GM04503 (cell line): Measurements from ENCODE around the gene ADAM12.

Experiments
- DNase-seq: peaks from one replicate; pipeline ENCODE4 v3.0.0-alpha.2; 2012; ENCODE audit warnings: low read depth

ADAM12 gene

DNA sequence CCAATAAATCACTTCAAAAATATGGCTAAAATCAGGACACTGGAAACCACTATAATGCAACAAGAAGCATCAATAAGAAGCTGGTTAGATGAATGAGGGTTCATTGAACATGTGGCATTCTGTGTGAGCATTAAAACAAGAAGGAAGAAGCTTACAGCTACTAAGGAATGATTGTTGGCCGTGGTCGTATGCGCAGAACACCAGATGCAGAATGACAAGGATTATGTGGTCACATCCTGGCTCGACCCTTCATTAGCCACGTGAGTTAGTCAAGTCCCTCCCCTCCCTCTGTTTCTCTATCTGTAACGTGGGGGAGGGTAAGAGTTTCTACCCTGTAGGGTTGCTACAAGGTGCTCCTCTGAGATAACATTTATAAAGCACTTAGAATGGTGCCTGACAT lies 174.3 kb downstream of the ADAM12 start:
- no peak for DNase-seq

DNA sequence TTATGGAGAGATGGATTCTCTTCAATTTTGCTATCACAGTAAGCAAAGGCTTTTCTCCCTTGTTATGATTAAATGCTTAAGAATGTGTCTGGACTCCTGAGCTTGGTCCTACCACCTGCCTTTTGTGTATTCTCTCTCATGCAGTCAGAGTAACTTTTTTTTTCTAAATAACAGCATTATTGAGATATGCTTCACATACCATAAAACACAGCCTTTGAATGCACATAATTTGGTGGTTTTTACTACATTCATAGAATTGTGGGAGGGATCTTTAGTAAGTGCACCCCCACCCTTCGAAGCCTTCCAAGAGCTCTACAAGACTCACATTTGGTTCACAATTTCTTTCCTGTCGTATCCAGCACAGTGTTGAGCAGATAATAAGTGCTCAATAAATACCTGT lies 175.5 kb downstream of the ADAM12 start:
- DNase-seq, result no peak

DNA sequence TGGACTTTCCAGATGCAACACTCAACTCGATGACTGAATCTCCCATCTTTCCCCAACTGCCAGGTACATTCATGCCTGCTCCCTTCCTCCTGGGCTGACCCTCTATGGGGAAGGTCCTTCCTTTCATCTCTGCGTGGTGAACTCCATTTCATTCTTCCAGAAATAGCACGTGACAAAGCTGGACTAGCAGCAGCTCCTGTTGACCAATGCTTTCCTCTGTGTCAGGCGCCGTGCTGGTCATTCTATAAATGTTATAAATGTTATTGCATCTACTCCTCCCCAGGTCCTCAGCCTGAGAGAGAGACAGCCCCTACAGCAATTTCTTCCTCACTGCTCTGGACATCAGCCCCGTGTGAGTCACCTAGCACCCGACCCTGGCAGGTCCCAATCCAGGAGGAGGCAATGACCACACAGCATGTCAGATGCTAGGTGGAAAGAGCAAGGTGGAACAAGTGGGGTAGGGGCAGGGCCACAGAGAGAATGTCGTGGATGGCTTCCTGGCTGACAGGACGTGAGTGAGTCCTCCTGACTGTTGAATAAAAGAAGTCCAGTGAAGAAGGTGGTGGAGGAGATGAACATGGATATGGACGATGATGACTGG lies 178.1 kb downstream of the ADAM12 start:
- no peak for DNase-seq

DNA sequence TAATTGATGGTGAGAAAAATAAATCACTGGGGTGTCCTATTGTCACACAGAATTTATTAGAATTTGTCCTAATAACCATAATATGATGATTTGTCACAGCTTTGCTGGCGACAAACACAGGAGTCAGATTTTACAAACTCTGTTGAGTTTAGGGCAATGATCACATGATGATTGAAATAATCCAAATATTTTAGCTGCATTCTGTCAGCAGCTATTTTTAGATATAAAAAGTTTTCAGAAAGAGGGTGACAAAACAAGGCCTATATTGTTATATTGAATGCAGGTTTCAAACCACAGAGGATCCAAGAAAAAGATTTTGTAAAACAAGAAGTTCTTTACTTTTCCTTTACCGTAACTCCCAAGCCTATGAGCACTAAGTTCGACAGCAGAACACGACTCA lies 178.8 kb downstream of the ADAM12 start:
- DNase-seq, result no peak

DNA sequence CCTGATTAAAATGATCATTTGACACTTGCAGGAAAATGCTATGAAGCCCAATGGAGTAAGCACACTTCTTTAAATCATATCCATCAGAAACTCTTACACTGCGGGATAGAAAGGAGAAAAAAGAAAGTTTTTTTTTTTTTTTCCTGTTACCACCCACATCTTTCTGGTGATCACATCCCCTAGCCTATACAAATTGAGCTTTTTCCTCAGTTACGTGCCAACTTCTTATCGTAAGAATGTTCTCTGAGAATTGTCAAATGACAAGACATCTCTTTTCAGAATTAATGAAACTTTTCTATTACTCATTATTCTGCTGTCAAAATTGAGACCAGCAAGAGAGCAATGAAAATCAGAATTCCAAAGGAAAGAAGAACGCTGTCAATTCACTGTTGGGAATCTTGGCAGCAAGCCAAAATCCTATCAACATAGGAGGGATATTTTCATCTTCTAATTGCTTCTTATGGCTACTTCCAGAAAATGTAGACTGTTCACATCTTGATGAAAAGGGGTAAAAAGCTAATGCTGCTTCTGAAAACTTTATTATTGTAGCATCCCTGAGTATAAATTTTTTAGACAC lies 179.5 kb downstream of the ADAM12 start:
- DNase-seq, result no peak

DNA sequence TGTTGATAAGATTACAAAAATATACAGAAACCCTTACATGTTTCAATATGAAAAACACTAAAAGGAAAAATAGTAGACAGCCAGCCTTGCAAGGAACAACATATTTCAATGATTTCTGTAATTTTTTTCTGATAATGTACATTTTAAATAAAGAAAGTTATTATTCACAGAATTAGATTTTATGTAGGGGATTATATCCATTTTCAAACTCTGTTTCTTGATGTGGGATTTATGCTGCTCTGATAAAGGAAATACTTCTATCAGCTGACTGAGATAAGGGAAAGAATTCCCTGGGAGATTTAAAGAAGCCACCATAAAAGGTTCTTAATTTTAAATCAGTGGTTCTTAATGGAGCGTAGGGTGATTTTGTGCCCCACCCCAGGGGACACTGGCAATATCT lies 180.4 kb downstream of the ADAM12 start:
- DNase-seq, result no peak

DNA sequence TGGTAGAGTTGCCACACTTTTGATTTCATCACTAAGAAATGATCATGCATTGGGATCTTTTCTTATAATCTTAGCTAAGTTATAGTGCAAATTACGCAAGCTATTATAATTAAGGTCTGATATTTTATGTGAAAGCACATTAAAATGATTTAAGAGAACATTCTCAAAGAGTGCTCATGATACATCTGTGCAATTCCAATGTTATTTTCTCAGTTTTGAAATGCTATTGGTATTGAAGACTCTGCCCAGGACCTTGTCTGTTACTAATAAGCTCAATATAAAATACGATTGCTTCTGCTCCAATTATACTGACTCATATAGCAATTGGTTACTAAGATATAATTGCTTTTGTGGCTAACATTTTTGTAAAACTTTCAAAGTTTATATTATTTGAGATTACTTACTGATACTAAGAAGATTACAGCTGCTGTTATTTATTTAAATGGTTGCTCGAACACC lies 180.9 kb downstream of the ADAM12 start:
- DNase-seq, result peak; percentile 92

DNA sequence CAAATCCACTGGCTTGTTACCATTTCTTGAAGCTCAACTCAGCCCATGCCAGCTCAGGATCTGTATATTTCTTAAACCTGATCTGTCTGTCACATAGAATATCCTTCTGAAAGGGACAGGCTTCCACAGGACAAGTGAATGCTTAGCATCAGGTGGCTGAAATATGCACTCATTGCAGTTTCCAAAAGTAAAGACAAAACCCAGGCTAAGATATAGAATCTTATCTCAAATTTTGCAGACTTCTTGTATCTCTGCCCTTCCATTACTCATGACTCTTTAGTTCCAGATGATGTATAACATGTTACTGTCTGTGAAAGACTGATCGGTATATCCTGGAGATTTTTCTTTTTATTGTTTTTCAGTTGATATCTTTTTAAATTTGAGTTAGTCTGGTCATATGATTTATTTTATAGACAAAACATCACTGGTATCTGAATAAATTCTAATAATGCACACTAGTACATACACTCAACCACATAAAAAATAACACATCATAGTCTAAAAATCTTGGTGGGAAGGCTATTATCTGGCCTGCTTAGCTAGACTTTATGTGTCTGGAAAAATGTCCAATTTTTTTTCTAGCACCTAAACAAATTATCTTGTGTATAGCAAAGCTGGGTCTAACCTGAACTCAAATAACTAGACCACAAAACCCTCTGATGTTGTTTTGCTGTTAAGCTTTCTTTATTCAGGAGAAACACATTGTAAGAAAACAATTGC lies 182.6 kb downstream of the ADAM12 start:
- DNase-seq, result no peak

DNA sequence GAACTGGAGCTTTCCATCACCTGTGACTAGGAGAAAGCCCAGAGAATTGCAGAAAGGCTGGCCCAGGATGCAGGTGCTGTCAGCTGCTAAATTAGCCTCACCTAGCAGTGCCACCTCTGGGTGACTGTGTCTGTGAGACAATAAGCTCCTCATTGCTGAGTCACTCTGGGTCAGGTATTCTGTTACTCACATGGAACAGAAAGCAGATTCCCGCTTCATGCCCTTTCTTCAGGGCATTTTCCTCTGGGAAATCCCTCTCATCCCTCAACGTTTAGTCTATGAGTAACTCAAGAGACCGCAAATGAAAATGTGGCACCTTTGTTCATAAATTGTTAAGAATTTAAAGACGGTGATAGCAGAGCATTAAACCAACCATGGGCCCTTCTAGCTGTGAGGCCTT lies 184.0 kb downstream of the ADAM12 start:
- no peak for DNase-seq

DNA sequence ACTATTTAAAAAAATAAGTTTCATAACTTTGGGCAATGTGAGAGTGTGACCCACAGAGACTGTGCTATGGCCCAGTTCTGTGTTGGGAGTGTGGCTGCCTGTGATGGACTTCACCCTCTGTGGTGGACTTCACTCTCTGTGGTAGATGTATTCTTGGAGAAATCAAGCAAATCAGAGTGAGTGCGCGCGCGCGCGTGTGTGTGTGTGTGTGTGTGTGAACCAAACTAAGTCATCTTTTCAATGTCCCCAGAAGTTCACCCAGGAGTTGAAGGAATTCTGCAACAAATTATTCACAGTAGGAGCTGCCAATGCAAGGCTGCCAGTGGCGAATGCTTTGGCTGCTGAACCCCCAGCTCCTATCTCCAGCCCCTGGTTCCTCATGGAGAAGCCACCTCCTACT lies 184.5 kb downstream of the ADAM12 start:
- no peak for DNase-seq

DNA sequence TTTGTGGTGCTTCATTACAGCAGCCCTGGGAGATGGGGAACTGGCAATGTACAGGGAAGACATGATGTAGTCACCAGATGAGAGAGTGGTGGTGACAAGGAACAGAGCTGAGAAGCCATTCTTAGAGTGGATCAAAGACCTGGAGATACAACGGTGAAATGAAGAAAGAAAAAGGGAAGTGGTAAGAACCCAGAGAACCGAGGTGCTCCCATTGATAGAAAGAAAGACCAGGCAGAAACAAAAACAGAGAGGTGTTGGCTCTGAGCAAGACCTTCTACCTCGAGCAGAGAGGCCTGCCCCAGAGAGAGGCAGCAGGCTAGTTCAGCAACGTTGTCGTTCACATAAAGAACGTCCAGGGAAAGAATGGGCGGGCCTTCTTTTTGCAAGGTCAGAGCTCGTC lies 186.7 kb downstream of the ADAM12 start:
- no peak for DNase-seq

DNA sequence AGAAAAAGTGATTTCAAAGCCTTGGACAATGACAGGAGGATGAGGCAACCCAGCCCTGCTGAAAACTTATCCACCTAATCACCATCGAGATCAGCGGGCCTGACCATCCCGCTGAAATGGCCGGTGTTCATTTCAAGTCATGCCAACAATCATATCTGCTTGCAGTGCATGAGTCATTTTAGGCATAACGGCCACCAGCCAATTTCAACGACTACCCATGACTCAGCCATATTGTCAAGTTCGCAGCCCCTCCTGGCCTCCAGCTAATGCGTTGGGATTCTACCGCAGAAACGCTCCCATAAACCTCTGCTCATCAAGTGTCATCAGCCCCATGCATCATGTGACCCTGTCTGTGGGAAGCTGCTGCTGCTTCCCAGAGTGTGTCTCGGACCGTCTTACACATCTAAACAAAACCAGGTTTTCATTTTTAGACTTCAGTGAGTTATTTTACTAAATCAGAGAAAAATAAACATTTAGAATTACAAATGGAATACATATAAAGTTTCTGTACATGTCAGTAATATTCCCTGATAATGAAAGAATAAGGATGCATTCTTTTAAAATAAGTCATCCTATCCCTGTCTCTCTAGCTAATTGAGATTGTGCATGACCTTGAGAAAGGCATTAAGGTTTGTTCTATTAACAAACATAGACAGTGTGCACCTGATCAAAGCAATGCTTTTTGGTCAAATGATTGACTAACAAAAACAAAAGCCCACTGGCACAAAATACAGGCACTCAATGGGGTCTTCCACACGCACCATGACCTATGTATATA lies 188.9 kb downstream of the ADAM12 start:
- peak; percentile 88 for DNase-seq

DNA sequence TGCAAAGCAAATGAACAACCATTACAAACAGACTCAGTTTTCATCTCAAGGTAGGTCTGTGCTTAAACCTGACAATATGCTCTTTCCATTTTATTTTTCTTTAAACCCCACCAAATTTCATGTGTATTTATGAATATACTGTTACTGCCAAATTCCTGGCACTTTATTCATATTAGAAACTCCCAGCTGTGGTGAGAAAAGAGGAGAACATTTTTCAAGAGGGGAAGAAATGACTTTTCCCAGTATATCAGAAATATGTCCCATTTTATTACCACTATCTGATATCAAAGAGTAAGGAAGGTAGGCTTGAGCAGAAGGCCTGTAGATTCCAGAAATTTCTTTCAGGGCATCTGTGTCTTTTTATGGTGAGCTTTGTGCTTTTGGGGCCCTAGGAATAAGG lies 189.6 kb downstream of the ADAM12 start:
- DNase-seq, result no peak

DNA sequence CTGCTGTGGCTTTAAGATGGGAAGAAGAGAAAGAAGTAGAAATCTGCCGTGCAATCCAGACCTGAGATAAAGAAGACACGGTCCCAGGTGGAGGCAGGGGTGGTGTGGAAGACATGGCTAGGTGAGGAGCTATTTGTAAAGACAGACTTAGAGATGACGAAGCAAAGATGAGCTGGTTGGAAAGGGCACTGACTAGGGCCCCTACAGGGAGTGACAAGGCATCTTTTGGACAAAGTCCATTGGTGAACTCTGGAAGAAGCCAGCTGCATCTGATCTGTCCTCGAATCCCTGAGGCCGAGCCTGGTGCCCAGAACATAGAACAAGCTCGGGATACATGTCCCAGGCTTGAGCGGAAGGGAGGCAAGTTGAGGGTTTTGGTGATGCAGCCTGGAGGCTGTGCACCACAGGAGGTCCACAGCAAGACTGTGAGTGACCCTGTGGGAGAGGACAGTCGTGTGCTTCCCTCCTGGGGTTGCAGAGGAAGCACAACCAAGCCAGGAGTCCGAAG lies 191.2 kb downstream of the ADAM12 start:
- no peak for DNase-seq

DNA sequence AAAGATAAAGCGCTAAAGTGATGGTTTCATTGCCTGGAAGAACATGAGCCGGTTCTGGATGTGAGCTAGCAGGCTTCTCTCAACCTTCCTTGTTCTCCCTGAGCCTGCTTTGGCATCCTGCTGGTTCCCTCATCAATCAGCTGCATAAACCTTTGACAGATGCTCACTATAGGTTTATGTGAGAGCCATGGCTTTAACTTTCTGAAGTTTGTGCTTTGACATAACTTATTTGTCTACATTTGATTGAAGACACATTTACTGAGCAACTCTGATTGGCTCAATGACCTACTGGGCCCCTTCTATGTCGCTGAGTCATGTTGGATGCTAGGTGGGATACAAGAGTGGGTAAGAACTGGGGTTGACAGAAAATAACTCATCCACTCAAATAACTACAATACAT lies 192.0 kb downstream of the ADAM12 start:
- DNase-seq, result no peak

DNA sequence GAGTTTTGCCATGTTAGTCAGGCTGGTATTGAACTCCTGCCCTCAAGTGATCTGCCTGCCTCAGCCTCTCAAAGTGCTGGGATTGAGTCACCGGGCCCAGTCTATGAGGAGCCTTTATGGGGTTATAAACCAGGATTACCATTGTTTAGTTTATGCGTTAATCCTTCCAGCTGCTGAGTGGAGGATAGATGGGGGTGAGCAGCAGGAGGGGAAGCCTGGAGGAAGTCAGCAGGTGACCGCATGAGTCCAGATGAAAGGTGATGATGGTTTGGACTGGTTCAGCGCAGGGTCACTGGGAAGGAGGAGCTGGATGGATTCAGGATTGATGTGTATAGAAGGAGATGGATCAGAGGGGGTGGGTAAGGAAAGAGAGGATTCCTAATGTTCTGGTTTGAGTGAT lies 197.1 kb downstream of the ADAM12 start:
- DNase-seq, result no peak

DNA sequence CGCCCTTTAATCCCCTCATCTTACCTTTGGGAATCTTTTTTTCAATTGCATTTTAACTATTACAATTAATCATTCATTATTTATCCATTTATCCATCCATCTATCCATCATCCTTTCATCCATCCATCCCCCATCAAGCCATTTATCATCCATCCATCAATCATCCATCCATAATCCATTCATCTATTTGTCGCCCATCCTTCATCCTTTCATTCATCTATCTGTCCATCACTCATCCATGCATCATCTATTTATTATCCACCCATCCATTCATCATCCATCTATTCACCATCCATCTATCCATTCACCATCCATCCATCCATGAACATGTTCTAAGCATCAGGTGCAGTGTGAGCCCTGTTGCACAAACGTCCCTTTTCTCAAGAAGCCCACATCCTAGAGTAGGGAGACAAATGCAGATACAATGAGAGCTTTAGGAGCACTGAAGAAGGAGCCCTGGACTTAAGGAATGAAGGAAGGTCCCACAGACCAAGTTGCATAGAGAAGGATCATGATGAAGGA lies 199.5 kb downstream of the ADAM12 start:
- DNase-seq, result no peak

DNA sequence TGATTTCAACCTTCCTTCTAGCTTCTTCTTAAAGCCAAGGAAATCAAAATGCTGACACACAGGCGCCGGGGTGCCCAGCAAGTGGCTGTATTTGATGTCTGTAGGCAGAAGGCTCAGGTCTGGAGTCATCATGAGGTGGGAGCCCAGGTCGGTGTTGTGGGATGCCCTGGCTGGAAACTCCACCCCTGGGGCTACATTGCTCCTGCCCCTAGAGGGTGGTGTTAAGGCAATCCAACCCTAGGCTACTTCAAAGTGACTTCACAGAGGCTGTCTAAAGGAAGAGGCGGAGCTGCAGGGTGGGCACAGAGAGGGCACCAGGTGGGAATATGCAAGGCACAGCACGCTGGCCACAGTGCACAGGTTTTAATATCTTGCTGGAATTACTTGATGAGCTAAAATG lies 200.9 kb downstream of the ADAM12 start:
- no peak for DNase-seq

DNA sequence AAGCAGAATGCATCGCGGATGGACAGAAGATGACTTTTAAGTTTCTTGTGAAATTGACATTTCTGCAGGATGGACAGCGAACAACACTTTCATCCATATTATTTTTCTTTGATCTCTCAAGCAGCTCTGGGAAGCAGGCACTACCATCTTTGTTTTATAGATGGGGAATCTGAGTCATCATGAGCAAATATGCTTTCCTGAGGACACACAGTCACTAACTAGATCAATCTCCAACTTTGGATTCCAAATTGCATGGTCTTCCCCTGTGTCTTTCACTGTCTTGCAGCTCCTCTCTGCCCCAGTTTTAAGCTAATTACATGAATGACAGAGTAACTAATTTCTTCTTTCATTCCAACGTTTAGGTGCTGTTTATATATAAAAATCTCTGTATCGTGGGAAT lies 201.5 kb downstream of the ADAM12 start:
- no peak for DNase-seq

DNA sequence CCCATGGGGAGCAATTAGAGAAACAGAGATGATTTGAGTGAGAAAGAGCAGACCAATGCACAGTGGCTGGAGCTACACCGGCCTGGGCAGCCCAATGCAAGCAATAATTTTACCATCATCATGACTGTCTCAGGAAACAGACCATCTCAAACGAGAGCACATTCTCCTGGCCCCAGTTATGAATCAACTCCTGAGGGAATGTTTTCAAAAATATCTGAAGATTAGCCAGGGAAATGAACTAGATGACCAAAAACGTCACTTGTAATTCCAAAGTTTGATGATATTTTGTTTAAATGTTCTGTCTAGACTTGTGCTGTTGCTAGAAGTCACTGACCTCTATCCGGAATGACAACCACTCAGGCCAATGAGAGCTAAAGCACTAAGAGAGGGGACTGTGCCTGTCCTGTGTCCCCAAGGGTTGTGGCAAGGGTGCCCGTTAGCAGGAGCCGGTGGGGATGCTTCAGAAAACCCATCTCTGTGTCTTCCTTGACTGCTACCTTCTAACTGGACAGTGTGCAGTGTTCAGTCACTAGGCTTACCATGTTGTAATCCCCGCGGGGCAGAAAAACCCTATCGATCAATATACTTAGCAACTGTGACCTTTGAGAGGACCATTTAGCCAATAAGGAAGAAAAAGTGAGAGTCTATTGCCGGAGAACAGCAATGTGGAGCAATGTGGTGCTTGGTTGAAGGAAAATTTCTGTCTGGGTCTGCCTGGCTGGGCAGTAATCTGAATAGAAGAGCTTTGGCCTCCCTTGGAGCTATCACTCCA lies 202.4 kb downstream of the ADAM12 start:
- no peak for DNase-seq

DNA sequence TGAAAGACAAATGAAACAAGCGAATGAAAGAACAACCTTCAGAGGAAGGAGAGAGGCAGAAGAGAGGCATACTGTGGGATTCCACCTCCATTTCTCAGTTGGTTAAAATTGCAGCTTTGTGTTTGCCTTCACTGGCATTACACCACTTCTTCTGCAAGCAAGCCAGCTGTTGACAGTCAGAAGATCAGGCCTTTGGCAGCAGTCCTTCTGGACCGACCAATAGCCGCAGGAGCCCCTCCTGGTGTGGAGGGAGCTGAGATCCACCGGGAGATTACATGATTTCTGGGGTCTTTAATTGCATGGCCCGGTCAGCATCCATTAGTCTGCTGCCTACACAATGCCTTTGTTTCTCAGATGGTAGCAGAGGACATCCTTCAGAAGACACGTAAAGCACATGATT lies 206.7 kb downstream of the ADAM12 start:
- no peak for DNase-seq

DNA sequence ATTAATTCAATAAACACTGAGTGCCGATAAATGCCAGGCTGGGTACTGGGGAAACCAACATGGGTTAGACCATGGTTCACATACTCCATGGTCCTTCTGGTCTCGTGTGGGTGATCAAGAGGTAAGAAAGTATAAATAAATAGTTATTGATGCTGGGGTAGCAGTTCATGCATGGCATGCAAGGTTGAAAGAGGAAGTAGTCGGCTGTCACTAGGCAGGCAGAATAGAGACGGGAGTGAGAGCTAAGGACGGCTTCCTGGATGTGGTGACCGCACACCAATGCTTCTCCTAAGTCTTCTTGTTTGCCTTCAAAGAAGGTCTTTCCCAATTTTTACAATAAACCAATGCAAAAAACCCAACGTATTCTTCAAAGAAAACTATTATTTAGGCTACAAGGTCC lies 208.6 kb downstream of the ADAM12 start:
- DNase-seq, result no peak
